IPS DF 4.7 (cell line): ENCODE measurements around the gene RPUSD3.
A peak's percentile ranks its signal among the peaks of the same experiment; 100 is the strongest.
"Not testable (repeated sequence)": the region's sequence is repeated elsewhere in the genome, so short reads cannot be mapped to it uniquely, and the experiment has no call there.

Source experiments
- DNase-seq: peaks from one replicate; pipeline ENCODE4 v3.0.0-alpha.2; 2013; ENCODE audit warnings: low spot score; ENCODE audit errors: extremely low read depth

The RPUSD3 gene, protein sequence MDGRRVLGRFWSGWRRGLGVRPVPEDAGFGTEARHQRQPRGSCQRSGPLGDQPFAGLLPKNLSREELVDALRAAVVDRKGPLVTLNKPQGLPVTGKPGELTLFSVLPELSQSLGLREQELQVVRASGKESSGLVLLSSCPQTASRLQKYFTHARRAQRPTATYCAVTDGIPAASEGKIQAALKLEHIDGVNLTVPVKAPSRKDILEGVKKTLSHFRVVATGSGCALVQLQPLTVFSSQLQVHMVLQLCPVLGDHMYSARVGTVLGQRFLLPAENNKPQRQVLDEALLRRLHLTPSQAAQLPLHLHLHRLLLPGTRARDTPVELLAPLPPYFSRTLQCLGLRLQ

DNA sequence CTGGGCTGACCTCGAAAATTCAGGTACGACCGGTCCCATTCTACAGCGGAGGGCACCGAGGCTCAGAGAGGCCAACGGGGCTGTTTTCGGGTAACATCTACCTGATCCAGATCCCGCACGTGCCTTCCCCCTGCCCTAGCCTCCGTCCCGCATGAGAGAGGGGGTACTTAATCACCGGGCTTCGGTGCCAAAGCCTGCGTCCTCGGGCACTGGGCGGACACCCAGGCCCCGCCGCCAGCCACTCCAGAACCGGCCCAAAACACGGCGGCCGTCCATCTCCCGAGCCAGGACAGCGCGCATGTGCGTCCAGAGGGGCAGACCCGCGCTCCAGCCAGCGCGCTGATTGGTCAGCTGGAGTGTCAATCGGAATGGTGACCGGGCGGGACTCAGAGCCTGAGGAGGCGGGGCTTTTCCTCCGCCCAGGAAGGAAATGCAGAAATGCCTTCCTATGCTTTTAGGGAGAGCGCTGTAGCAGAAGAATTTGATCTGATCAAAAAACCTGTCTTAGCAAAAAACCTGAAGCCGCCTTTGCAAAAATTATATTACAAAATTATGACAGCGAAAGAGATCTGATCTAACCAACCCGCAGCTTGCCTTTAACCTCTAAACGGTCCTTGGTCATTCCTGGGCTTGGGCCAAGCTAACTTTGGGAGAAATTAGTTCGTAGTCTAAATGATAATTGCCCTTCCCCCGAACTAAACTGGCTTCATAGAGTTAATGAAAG lies at the start of gene RPUSD3:
TSS of gene RPUSD3 (minus strand) at position 294 of the 724 bp plus-strand sequence. CDS start at position 276, 18 bp downstream.
- peak; percentile 82 for DNase-seq

GRCh38 chr3:9891072-9891622 lies 47.3 kb upstream of the RPUSD3 start:
- no peak for DNase-seq

DNA sequence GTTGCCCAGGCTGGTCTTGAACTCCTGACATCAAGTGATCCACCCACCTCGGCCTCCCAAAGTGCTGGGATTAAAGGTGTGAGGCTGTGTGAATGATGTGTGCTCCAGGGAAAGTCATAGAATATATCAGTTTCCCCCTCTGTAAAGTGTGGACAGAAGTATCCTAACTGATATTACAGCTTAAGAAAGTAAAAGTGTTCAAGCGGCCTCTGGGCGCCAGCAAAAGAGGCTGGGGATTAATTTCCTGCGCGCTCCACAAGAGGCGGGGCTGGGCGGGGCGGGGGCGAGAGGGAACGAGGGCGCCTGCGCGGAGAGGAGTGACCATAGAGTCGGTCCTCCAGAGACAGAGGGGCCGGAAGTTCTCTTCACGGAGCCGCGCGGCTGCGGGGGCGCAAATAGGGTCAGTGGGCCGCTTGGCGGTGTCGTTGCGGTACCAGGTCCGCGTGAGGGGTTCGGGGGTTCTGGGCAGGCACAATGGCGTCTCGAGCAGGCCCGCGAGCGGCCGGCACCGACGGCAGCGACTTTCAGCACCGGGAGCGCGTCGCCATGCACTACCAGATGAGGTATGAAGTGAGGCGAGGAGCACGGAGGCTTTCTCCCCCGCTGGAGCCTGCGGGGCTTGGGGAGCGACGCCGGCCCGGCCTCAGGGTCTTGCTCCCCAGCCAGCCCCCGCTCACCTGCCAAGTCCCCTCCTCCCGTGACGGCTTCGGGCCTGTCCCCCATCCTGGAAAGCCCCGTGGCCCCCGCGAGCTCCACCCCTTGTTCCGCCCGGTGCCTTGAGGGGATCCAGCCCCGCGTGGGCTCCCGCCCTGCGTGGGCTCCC lies 46.7 kb upstream of the RPUSD3 start, which contains the start of gene JAGN1:
TSS of gene JAGN1 (plus strand) at position 362 of the 823 bp plus-strand sequence. CDS start at position 475, 113 bp downstream.
- no peak for DNase-seq

DNA sequence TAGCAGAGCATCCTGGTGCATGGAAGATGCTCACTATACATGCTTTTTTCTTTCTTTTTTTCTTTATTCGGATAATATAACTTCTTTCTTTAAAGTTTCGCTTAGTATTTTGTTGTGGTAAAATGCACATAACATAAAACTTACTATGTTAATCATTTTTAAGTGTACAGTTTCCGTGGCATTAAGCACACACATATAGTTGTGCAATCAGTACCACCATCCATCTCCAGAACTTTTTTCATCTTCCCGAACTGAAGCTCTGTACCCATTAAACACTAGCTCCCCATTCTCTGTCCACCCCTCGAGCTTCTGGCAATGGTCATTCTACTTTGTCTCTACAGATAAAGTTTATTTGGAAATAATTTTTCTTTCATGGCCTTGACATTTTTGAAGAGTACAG lies 45.6 kb upstream of the RPUSD3 start:
- DNase-seq, result no peak

- DNase-seq, result no peak
These were observed 44.7 kb upstream of the RPUSD3 start for GRCh38 chr3:9888540-9888939.

DNA sequence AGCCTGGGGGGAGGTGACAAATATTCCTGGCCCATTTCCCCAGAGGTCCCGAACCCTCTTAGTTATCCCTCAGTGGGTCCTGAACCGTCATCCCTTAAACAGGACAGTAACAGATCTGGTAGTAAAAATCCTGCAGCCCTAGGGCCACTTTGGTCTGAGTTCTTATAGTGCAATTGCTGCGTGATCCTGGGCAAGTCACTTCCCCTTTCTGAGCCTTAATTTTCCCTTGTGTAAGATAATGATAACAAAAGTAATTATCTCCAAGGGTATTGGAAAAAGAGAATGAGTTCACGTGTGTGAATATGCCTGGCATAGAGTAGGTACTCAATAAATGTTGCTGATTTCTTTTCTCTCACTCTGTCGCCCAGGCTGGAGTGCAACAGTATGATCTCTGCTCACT lies 43.7 kb upstream of the RPUSD3 start:
- no peak for DNase-seq

- no peak for DNase-seq
These were observed 42.5 kb upstream of the RPUSD3 start for GRCh38 chr3:9886328-9886727.

DNA sequence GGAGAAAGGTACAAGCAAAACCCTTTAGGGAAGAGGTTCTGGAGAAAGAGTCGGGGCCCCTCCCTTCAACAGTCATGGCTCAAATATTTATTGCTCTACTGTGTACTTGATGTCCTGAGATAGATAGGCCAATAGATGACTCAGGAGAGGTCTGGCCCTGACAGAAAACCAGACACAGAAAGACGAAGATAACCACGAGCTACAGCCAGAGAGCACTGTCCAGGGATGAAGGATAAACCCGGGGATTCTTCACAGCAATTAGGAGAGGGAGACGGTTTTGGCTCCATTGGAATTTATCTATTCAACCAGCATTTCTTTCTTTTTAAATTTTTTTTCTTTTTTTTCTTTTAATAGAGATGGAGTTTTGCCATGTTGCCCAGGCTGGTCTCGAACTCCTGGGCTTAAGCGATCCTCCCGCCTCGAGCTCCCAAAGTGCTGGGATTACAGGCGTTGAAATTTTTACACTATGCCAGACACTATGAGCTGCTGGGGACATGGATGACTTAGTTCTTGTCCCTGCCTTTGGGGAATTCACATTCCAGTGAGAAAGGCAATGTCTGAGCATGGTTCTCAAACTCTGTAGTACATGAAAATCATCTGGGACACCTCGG lies 40.9 kb upstream of the RPUSD3 start:
- no peak for DNase-seq

DNA sequence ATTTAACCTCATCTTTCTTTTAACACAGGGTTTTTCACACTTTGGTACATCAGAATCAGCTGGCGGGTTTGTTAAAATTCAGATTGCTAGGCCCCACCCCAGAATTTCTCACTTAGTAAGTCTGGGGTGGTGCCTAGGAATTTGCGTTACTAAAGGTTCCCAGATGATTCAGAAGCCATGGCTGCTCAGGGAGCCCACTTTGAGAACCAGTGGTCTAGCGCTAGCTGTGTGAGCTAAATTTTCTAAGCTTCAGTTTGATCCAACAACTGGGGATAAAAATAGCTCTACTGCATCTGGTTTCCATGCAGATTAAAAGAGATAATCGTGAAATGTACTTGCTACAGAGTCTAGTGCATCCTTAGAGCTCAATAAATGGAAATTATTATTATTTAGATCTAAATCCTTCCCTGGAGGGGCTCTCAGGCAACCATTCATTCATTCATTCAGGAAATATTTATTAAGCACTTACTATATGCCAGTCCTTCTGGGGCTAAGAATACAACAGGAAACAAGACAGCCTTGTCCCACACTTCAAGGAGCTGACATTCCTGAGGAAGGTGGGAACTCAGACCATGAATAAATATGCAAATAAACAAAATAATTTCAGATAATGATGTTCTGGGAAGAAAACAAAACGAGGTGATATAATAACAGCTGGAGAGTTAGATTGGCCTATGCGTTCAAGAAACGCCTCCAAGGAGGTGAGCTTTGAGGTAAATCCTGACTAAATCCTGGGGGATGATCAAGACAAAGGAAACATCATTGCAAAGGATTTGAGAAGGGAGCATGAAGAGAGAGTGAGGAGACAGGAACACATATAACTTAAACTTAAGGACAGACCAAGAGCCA lies 40.1 kb upstream of the RPUSD3 start:
- no peak for DNase-seq

DNA sequence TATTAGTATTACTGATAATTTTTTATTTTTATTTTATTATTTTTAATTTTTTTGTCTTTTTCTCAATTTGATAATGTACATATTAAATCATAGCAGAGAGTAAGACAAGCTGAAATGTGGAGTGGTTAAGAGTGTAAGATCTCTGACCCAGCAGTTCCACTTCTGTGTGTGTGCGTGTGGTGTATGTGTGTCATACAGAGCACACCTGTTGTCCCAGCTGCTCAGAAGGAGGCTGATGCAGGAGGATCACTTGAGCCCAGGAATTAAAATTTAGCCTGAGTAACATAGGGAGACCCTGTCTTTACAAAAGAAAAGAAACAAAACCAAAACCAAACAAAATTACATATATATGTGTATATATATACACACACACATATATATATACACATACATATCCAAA lies 37.6 kb upstream of the RPUSD3 start:
- no peak for DNase-seq

GRCh38 chr3:9879830-9880549 lies 36.2 kb upstream of the RPUSD3 start, which contains the start of gene CIDEC:
Gene CIDEC (minus strand): TSS chr3:9880253. CDS start chr3:9878486, 1,767 bp downstream.
- DNase-seq, result no peak

DNA sequence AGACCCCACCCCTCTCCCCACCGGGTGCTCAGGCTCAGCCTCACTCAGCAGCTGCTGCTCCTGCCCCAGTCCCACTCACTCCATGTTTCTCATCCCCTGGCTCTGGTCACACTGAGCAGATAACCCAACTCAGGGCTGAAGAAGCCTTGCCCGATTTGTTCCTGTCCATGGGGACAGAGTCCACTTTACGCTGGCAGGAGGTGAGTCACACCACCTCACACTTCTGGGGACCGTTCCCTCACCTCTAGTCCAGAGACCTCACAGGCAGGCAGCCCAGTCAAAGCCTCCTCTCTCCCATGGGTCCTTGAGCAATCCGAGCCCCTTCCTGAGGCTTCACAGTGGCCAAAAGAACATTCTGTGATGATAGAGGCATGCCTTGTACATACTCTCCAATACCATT lies 34.9 kb upstream of the RPUSD3 start:
- no peak for DNase-seq

- DNase-seq, result no peak
These were observed 33.2 kb upstream of the RPUSD3 start for GRCh38 chr3:9876991-9877390.

GRCh38 chr3:9876255-9876654 lies 32.4 kb upstream of the RPUSD3 start:
- DNase-seq, result not testable (repeated sequence)

DNA sequence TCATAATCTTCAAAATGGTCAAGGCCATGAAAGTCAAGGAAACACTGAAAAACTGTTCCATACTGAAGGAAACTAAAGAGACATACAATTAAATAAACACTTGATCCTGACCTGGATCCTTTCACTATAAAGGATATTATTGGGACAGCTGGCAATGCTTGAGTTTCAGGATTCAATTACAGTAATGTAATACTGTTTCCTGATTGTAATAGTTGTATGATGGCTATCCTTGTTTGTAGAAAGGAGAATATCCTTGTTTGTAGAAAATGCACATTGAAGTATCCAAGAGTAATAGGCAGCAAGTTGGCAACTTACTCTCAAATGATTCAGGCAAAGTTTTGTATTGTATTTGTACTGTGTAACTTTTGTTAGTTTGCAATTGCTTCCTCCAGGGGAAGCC lies 31.6 kb upstream of the RPUSD3 start:
- no peak for DNase-seq

DNA sequence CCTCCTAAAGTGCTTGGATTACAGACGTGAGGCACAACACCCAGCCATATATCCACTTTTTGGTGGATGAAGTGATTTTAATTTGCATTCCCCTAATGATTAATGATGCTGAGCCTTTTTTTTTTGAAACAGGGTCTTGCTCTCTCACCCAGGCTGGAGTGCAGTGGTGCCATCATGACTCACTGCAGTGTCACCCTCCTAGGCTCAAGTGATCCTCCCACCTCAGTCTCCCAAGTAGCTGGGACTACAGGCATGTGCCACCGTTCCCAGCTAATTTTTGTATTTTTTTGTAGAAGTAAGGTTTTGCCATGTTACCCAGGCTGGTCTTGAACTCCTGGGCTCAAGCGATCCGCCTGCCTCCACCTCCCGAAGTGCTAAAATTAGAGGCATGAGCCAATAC lies 28.3 kb upstream of the RPUSD3 start:
- not testable (repeated sequence) for DNase-seq

GRCh38 chr3:9870978-9871377 lies 27.2 kb upstream of the RPUSD3 start:
- no peak for DNase-seq

DNA sequence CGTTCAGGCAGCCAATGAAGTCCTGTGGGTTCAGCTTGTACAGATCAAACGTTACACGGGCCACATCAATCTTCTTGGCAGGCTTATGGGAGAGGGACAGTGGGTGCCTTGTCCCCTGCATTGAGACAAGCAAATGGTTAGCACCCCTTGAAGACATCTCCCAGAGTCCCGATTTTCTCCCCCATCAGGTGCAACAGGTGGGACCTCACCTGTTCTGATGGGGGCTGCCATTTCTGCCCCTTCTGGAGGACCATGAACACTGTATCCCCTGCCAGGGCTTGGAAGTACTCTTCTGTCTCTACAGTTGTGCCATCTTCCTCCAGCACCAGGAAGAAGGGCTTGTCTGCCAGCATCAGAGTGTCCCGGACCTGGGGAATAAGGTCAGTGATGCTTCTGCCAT lies 26.1 kb upstream of the RPUSD3 start:
- no peak for DNase-seq

GRCh38 chr3:9867106-9867505 lies 23.3 kb upstream of the RPUSD3 start:
- DNase-seq, result no peak
